Choroid plexus epithelial cell (primary cell): ENCODE data around the gene TRAPPC5.

Source experiments
- DNase-seq: peaks from one replicate; pipeline ENCODE4 v3.0.0-alpha.2; 2010; ENCODE audit warnings: low read depth
- H3K4me3 ChIP-seq: 2 replicates; pipeline ENCODE4 v1.5.1; 2011; ENCODE audit warnings: low read depth, mild to moderate bottlenecking, control low read depth, low read length, moderate library complexity
- TF ChIP-seq, protein P1 (sequence below): conservative IDR thresholded peaks from 2 replicates; pipeline ENCODE4 v1.5.1; 2011; ENCODE audit warnings: low read depth, mild to moderate bottlenecking, control low read depth, inconsistent platforms, low read length, moderate library complexity

The TRAPPC5 gene

DNA sequence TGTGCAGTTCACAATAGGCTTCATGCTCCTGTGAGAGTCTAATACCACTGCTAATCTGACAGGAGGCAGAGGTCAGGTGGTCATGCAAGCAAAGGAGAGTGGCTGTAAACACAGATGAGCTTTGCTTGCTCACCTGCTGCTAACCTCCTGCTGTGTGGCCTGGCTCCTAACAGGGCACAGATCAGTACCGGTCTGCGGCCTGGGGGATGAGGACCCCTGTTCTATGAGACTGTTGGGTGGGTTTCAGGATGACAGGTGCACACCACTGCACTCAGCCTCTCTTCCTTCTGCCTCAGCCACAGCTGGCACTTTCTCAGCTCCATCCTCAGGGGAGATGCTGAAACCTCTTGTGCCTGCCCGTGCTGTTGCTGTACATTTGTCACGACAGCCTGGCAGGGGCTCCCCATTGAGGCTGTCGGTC lies 41.6 kb downstream of the TRAPPC5 start:
- H3K4me3 ChIP-seq: no peak overlapping the region
- TF ChIP-seq, protein P1, sequence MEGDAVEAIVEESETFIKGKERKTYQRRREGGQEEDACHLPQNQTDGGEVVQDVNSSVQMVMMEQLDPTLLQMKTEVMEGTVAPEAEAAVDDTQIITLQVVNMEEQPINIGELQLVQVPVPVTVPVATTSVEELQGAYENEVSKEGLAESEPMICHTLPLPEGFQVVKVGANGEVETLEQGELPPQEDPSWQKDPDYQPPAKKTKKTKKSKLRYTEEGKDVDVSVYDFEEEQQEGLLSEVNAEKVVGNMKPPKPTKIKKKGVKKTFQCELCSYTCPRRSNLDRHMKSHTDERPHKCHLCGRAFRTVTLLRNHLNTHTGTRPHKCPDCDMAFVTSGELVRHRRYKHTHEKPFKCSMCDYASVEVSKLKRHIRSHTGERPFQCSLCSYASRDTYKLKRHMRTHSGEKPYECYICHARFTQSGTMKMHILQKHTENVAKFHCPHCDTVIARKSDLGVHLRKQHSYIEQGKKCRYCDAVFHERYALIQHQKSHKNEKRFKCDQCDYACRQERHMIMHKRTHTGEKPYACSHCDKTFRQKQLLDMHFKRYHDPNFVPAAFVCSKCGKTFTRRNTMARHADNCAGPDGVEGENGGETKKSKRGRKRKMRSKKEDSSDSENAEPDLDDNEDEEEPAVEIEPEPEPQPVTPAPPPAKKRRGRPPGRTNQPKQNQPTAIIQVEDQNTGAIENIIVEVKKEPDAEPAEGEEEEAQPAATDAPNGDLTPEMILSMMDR: no peak
- DNase-seq: no peak

DNA sequence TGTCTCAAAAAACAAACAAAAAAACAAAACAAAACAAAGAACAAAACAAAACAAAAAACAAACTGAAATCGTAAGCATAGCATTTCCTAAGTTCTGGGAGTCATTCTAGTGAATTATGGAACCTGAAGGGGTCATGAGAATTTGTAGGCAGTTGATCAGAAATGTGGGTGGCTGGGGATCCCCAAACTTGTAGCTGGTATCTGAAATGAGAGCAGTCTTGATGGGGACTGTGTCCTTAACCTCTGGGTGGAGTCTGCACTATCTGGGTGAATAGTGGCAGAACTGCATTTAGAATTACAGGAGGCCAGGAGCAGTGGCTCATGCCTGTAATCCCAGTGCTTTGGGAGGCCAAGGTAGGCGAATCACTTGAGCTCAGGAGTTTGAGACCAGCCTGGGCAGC lies 45.2 kb downstream of the TRAPPC5 start:
- TF ChIP-seq, protein P1: no peak
- H3K4me3 ChIP-seq: no peak overlapping the region
- DNase-seq: no peak

DNA sequence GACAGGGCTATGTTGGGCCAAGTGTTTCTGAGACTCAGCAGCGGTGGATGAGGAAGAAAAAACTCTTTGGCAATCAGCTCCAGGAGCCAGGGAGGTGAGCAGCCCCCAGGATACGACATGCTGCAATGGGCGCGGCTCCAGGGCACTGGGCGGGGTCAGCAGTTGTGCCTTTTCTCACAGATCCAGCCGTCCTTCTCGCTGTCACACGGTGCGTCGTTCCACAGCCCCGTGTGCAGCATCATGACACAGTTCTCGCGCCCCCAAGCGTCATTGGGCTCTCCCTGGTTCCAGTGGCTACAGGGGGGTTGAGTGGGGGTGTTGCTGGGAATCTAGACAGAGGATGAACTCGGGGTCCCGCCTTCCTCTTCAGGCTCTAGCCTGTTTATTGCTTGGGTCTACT lies 48.6 kb downstream of the TRAPPC5 start:
- no peak for DNase-seq
- TF ChIP-seq, protein P1: no peak
- H3K4me3 ChIP-seq: no peak overlapping the region

DNA sequence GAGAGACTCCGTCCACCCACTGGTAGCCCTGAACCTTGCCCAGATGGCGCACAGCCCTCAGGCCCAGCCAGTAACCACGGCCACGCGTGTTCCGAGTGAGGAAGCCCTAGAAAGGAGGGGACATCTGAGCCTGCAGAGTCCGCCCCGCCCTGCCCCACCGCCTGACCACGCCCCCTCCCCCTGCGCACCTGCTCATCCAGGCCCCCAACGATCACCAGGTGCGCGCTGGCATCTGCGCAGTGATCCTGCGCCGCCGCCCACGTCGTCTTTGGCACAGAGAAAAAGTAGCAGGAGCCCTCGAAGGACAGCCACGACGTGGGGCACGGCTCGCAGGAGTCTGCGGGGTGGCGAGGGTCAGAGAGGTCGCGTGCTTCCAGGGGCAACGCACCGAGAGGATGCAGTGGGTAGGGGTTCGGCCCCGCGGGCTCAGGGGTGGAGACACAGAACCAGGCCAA lies 49.2 kb downstream of the TRAPPC5 start:
- no peak for DNase-seq
- H3K4me3 ChIP-seq: no peak overlapping the region

DNA sequence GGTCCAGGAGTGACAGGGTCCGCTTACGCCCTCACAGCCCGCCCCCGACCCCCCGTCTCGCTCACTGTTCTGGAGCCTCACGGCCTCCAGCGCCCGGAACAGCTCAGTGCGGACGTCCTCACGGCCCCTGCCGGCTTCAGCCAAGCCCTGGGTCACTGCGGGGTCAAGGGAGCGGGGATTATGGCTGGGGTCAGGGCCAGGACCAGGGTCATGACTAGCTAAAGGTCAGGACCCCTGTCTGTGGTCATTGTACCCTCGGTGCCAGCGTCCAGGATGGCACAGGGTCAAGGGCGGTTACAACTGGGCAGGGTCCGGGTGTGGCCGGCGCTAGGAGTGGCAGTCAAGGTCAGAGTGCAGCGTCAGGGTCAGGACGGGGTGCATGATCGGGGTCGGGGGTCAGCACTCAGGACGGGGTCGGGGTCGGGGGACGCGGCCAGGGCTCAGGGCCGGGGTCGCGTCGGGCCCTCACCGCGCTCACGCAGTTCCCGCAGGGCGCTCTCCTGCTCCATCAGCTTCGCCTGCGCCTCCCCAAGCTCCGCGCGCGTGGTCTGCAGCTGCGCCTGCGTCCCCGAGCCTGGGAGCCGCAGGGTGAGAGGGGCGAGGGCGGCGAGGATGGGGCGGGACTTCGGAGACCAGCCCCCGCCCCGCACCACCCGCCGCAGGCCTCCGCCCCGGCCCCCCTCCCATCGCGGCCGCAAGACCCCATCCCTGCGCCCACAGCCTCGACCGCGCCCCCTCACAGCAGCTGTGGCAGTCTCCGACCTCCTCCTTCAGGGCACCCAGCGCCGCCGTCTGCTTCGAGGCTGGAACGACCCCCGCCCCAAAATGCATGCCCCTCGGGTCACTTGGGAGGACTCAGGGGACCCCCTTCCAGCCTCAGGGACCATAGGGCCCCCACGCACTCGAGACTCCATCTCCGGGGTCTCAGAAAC lies 49.9 kb downstream of the TRAPPC5 start:
- no peak overlapping the region for H3K4me3 ChIP-seq
- TF ChIP-seq, protein P1: no peak
- no peak for DNase-seq

More for the DNA sequence above, 49.2 kb downstream of the TRAPPC5 start:
- TF ChIP-seq, protein P1: no peak

DNA sequence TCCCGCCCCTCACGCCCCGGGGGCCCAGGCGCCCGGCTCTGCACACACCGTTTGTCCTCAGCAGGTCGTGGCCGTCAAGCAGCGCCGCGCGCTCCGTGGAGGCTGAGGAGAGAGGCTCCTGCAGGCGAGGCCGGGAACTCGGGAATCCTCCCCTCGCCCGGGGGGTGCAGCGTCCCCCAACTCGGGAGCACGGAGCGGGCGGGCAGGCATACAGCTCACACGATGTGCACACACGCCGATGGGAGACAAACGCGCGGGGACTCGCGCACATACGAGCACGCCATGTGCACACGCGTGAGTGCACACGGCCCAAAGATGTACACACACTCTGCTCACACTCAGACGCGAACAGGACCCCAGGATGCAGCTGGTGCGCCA lies 50.6 kb downstream of the TRAPPC5 start:
- TF ChIP-seq, protein P1: no peak
- no peak for DNase-seq
- no peak overlapping the region for H3K4me3 ChIP-seq

DNA sequence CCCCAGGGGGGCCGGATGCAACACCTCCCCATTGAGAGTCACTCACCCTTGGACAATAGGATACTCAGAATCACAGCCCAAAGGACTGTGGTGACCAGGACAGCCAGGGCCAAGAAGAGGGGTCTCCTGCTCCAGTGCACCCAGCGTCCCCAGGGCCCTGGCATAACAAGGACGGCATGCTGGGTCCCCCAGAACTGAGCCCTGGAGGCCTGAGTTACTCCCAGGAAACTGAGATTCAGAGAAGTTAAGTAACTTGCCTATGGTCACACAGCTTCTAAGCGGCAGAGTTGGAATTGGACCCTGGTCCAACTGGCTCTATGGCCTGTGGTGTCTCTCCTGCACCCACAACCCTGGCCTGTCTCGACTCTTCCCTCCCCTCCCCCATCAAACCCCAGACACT lies 51.0 kb downstream of the TRAPPC5 start:
- TF ChIP-seq, protein P1: no peak
- no peak for DNase-seq
- no peak overlapping the region for H3K4me3 ChIP-seq
